Suprapubic skin (tissue), 4 donors: ENCODE data around the gene STIM1.

Experiments used
- CTCF ChIP-seq, 2 donors: fragments of 200-600 bp in 1 of 2; fragments of 450-650 bp in 1 of 2; sonication (generic) in 1 of 2; IDR thresholded peaks; one replicate each; pipeline ENCODE4 v1.5.1; 2016 to 2019; ENCODE audit warnings: antibody characterized with exemption in 2 of 2, mild to moderate bottlenecking in 1 of 2, moderate library complexity in 1 of 2
- EP300 ChIP-seq: sonication (generic); formaldehyde crosslinking; IDR thresholded peaks from one replicate; pipeline ENCODE4 v1.6.1; 2017; ENCODE audit warnings: antibody characterized with exemption
- POLR2A ChIP-seq, 2 donors: fragments of 450-650 bp; IDR thresholded peaks; one replicate each; pipeline ENCODE4 v1.6.1; 2017; ENCODE audit warnings: antibody characterized with exemption in 2 of 2, mild to moderate bottlenecking in 2 of 2, moderate library complexity in 2 of 2
- POLR2AphosphoS5 ChIP-seq, 3 donors: sonication (generic); formaldehyde crosslinking; IDR thresholded peaks; one replicate each; pipeline ENCODE4 v1.6.1; 2017; ENCODE audit warnings: antibody characterized with exemption in 3 of 3

DNA sequence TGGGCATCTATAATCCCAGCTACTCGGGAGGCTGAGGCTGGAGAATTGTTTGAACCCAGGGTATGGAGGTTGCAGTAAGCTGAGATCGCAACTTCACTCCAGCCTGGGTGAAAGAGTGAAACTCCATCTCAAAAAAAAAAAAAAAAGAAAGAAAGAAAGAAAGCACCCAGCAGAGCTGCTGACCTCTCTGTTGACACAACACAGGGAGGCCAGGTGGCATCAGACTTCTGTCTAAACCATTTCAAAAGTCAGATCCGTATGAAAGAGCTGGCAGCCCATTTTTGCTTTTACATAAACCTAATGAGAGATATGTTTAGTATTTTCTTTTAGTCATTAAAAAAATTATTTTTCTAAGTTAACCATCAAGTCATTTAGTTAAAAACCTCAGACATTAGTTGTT, 174.7 kb downstream of the STIM1 start:
- TF ChIP-seq CTCF (IDR thresholded peaks at IDR 0.05) (no peak), POLR2A (IDR thresholded peaks at IDR 0.05) (no peak), POLR2AphosphoS5 (IDR thresholded peaks at IDR 0.05) (no peak), EP300 (no peak)
